Esophagus mucosa (tissue), 1 donor: ENCODE results near the gene C11orf91. TPM values are rescaled to one million over a fixed set of nuclear protein-coding genes. Genes with fewer than 3 reads are reported as not detected.

Experiments used
- ATAC-seq: fragments of 200-7000 bp; cut with Tn5 transposase; one replicate; pipeline ENCODE4 v1.9.1; 2020
- total RNA-seq: library from RNA; stranded (reverse); gene quantifications from one replicate; pipeline ENCODE4 v1.2.4, GENCODE V29; 2023
- donor health status: DM: yes; HTN: yes; CAD: no.

C11orf91 gene
- total RNA-seq, 1 donor from 2014 or later, result 1.1 TPM

GRCh38 chr11:33721426-33721825 lies 20.8 kb upstream of the C11orf91 start:
- no peak for ATAC-seq

DNA sequence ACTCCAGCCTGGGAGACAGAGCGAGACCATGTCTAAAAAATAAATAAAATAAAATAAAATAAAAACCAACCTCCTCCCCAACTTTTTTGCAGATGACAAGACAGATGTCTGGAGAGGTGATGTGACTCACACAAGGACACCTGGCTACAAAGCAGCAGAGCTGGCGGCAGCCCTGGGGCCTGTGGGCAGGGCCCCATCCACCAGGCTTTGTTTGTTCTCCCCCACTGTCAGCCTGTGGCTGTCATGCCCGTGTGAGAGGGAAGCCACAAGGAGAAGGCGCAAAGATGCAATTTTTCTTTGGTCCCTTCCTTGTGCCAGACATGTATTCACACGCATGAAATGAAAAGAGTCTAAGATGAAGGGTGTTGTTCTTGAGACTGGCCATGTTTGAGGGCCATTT lies 19.0 kb upstream of the C11orf91 start:
- peak; percentile 46 for ATAC-seq

DNA sequence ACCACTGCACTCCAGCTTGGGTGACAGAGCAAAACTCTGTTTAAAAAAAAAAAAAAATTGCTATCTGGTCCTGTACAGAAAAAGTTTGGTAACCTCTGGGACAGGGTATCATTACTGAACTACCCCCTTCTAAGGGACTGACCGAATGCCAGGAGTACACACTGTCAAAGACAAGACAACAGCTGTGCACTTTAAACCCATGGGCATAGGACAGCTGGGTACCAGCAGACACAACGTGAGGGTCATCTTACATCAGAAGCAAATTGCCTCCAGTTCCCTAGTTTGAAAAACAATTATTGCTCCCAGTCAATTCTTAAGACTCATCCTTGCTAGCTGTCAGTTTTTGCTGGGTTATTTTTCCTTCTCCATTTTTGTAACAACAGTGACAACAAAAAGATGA lies 17.8 kb upstream of the C11orf91 start:
- no peak for ATAC-seq

- peak; percentile 60 for ATAC-seq
Measured at GRCh38 chr11:33716243-33716642, 15.6 kb upstream of the C11orf91 start.

DNA sequence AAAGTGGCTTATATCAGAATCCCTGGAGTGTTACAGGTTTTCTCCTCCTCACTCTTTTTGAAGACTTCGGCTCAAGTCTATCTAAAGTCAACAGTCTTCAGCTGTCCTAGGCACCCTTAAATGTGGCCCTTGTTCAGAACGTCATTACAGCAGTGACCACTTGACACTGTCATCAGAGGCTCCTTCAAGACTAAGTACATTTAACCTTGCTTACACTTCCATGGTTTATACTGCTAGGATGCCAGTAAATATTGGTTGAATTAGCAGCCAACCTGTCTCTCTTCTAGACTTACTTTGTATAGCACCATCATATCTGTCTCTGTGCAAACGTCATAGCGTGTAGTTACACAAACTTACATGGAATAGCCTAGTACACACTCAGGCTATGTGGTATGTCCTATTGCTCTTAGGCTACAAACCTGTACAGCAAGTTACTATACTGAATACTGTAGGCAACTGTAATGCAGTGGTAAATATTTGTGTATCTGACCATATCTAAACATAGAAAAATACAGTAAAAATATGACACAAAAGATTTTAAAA lies 13.3 kb upstream of the C11orf91 start:
- no peak for ATAC-seq

DNA sequence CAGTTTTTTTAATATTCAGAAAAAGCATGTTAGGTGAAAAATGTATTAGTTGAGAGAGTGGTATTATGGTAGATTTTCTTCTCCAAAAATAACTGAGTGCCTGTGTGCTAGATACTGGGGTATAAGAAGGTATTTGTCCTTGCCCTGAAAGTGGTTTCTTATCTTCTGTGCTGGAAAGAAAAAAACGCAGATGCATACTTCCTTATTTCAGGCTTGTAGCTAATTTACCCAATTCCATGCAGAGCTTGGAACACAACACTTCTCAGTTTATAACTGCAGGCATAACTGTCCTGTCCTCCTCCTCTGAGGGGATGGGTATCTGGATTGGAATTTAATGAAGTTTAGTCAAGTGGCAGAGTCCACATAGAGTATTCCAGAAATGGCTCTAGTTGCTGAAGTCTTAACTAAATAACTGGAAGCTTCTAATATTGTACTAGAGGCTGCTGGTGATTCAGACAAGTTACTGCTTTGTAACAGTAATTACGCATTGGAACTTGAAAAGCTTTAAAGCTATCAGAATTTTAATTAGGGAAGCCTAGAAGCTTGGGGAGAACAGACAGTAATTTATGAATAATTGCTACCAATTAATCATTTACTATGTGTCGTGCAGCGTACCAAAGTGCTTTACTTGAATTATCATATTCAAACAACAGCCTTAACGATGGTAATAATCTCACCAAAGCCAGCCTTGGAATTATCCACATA lies 12.7 kb upstream of the C11orf91 start:
- ATAC-seq, result no peak

DNA sequence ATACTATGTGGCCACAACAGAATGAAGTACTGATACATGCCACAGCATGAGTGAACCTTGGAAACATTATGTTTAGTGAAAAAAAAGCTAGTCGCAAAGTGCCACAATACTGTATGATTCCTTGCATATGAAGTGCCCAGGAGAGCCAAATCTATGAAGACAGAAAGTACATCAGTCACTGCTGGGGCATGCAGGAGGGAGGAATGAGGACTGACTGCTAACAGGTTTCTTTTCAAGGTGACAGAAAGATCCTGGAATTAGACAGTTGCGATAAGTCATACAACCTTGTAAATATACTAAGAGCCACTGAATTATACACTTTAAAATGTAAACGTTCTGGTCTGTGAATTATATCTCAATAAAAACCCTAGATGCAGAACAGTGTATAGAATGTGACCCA lies 11.8 kb upstream of the C11orf91 start:
- ATAC-seq, result no peak

- ATAC-seq, result no peak
Measured at GRCh38 chr11:33709466-33709865, 8.8 kb upstream of the C11orf91 start.

DNA sequence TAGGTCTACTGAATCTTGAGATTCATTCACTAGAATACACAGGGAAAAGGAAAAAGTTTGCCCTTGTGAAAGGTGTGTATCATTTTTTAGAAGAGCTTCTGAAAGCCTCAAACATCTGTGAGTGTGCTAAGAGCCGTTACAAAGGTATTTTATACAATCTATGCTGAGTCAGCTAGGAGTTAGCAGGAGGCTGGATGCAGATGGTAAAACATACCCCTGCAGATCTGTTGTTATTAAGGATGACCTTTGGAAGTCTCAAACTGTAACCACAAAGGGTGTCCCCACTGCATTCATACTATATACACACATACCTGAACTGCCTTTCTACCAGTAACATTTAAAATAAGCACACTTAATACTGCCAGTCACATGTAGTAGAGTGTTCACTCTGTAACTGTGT lies 8.4 kb upstream of the C11orf91 start:
- no peak for ATAC-seq

DNA sequence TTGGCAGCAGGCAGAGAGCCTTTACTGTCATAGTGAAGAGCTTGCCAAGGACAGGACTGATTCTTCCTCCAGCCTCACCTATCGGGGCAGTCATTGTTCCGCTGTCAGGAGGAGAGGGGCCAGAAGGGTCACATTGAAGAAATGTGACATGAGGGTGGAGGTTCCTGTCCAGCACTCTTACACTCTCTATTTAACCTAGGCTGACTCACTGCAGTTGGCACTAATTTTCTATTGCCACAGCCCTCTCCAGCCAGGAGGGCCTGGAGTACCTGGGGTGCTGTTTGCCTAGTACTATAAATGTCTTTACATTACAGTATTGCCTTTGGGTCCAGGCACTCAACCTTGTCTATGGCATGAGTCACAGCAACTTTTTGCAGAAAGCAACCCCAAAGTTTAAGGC lies 7.2 kb upstream of the C11orf91 start:
- ATAC-seq, result peak; percentile 61

GRCh38 chr11:33706966-33707365 lies 6.3 kb upstream of the C11orf91 start:
- ATAC-seq, result no peak

DNA sequence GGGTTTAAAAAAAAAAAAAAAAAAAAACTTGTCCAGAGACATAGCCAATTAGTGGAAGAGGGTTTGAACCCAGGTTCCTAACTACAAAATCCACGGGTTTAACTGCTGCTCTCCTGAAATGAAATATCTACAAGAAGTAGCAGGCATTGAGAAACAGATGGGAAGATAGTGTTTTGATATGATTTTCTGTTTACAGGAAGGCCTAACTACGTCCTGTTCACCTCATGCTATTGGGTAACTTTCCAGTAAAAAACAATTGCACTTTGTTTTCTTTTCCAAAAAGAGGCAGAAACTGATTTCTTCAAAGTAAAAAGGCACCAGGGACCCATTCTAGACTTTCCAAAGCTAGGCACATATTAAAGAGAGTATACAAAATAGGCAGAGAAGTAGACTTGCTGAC lies 5.9 kb upstream of the C11orf91 start:
- no peak for ATAC-seq

DNA sequence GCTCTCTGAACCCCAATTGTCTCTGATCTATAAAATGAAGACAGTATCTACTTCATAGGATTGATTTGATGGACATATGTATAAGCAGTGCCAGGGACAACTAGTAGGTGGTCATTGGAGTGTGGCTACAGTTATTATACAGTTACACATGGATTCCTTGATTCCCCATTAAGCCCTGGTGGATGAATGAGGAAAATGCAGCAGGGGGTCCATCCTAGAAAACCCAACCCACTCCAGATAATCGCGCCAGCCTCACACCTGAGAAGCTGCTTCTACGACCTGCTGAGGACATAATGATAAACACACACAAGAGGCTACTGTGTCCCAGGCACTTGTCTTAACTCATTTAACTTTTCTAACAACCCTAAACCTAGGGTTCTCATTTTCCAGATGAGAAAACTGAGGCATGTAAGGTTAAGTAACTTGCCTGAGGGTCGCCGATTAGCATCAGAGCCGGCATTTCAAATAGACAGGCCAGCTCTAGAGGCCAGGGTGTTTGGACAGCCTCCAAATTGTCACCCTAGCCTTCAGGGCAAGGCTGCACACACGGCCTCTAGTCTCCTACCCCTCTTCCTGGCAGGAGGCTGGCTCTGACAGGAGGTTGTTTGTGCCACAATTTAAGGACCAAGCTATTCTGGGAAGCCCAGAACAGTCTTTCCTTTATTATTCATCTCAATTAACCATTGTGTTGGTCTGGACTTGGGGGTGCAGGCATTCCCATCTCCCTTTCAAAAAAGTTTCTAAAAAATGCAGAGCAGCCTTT lies 3.8 kb upstream of the C11orf91 start:
- ATAC-seq, result no peak

GRCh38 chr11:33703788-33704187 lies 3.2 kb upstream of the C11orf91 start:
- ATAC-seq, result peak; percentile 27

GRCh38 chr11:33703234-33703633 lies 2.6 kb upstream of the C11orf91 start:
- no peak for ATAC-seq

DNA sequence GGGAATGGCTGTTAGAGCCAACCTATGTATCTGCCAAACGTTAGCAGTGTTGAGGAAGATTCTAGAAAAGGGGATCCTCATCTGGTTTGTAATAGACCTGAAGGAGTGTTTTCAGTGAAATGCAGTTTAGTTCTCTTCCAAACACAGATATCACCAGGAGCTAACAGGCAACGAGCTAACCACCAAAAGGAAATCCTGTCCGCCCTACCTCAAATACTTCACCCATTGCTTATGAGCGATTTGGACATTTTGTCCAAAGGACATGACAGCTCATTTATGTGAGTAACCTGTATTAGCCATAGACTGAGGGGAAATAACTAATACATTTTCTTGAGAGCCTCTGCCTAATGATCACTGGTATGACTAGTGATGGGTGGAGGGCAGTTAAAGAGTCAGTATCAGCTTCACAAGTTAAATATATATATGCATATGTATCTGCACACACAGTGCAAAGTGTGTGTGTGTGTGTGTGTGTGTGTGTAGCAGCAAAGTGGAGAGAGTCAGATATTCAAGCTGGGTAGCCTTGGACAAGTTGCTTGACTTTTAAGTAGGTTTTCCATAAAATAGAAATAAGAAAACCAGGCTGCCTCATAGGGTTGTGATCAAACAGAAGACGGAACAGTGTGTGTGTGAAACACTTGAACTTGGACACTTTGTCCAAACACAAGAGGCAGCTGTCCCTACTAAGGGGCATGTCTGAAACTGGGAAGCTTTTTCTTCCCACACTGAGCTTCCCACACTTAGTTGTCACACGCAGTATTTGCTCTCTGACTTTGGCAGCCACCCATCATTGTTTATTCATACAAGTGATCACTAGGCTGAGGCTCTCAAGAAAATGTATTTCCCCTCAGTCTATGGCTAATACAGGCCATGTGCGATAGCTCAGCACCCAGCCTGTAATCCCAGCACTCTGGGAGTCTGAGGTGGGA lies 940 bp upstream of the C11orf91 start:
- peak; percentile 11 for ATAC-seq

DNA sequence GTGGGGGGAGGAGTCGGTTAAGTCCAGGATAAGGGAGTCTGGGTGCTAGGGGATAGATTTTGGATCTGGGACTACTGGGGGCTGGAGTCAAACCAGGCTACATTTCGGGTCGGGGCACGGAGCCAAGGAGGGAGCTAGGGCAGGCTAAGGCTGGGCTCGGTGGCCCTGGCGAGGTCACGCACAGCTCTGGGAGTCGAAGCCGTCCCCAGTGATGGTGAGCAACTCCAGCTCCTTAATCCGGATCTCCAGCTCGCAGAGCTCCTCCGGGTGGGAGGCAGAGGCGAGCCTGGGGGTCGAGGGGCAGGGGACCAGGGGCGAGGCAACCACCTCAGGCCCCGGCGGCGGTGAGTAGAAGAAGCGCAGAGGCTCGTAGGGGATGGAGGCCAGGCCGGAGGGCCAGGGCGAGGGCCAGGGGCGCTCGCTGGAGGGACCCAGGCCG lies 544 bp downstream of the C11orf91 start:
- ATAC-seq, result no peak

- peak; percentile 44 for ATAC-seq
Measured at GRCh38 chr11:33699515-33700062, 1.0 kb downstream of the C11orf91 start.

DNA sequence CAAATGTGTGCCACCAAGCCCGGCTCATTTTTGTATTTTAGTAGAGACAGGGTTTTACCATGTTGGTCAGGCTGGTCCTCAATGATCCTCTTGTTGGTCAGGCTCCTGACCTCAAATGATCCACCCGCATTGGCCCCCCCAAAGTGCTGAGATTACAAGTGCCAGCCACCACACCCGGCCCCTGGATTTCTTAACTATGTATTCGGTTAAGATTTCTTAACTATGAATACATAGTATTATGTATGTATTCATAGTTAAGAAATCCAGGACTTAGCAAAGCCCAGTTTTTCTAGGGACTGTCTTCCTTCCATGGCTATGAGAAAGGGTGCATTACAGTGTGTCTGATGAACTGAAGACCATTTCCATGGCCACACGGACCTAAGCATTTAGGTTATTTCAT lies 1.7 kb downstream of the C11orf91 start:
- no peak for ATAC-seq

DNA sequence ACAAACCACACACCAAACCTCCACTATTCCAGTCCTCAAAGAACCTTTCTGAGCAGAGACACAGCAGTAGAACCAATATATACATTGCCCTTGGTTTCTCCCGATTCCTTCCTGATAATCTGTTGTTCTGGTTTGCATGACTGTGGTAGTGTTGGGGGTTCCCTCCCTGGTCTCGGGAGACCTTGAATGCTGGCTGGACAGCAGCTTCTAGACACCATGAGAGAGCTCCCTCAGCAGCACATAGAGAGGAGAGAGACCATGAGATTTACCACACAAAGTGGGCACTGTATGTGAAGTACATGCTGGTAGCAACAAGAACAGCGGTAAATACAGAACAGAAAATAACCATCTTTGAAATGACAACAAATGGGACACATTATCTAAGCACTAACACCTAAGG lies 2.6 kb downstream of the C11orf91 start:
- ATAC-seq, result no peak

GRCh38 chr11:33696931-33697638 lies 3.5 kb downstream of the C11orf91 start:
- no peak for ATAC-seq

- peak; percentile 57 for ATAC-seq
Measured at GRCh38 chr11:33696411-33696810, 4.2 kb downstream of the C11orf91 start.
